Neural progenitor cell (in vitro differentiated cells): ENCODE data around the gene CHAC1. TPM values are rescaled to one million over a fixed set of nuclear protein-coding genes. Genes with fewer than 3 reads are reported as not detected.

Source experiments
- DNase-seq: peaks from one replicate; pipeline ENCODE4 v3.0.0-alpha.2; 2016; ENCODE audit warnings: low spot score
- H2AFZ ChIP-seq: fragments of 200-600 bp; sonication (generic); replicated peaks from 2 replicates; pipeline ENCODE4 v1.6.1; 2016; ENCODE audit warnings: antibody characterized with exemption
- H3F3A ChIP-seq: fragments of 200-600 bp; sonication (generic); 2 replicates; pipeline ENCODE4 v1.6.1; 2016; ENCODE audit warnings: antibody characterized with exemption, low read depth
- H3K27ac ChIP-seq: fragments of 200-600 bp; sonication (generic); 2 replicates; pipeline ENCODE4 v1.5.1; 2016; ENCODE audit warnings: mild to moderate bottlenecking
- H3K27me3 ChIP-seq: fragments of 200-600 bp; sonication (generic); 2 replicates; pipeline ENCODE4 v1.6.1; 2016; ENCODE audit warnings: mild to moderate bottlenecking, moderate library complexity
- H3K36me3 ChIP-seq: fragments of 200-600 bp; sonication (generic); 2 replicates; pipeline ENCODE4 v1.5.1; 2016
- H3K4me1 ChIP-seq: fragments of 200-600 bp; sonication (generic); 2 replicates; pipeline ENCODE4 v1.6.1; 2016; ENCODE audit warnings: mixed run types
- H3K4me2 ChIP-seq: fragments of 200-600 bp; sonication (generic); 2 replicates; pipeline ENCODE4 v1.6.1; 2016
- H3K4me3 ChIP-seq: fragments of 200-600 bp; sonication (generic); 2 replicates; pipeline ENCODE4 v1.5.1; 2016
- H3K79me2 ChIP-seq: fragments of 200-600 bp; sonication (generic); 2 replicates; pipeline ENCODE4 v1.6.1; 2016; ENCODE audit warnings: low read depth
- H3K9ac ChIP-seq: fragments of 200-600 bp; sonication (generic); 2 replicates; pipeline ENCODE4 v1.6.1; 2016
- H3K9me3 ChIP-seq: fragments of 200-600 bp; sonication (generic); 2 replicates; pipeline ENCODE4 v1.5.1; 2016; ENCODE audit warnings: low read depth
- H4K20me1 ChIP-seq: fragments of 200-600 bp; sonication (generic); 2 replicates; pipeline ENCODE4 v1.6.1; 2016; ENCODE audit warnings: low read depth
- H3K27ac Mint-ChIP-seq: 3 replicates; pipeline ENCODE4 v1.8.0; 2021; ENCODE audit warnings: mixed read lengths
- H3K27me3 Mint-ChIP-seq: 2 replicates; pipeline ENCODE4 v1.8.0; 2022; ENCODE audit warnings: low read depth, mild to moderate bottlenecking, inconsistent platforms, moderate library complexity, mixed read lengths; ENCODE audit not compliant: insufficient read depth
- H3K36me3 Mint-ChIP-seq: 3 replicates; pipeline ENCODE4 v1.8.0; 2021; ENCODE audit warnings: mixed read lengths
- H3K4me1 Mint-ChIP-seq: 3 replicates; pipeline ENCODE4 v1.8.0; 2021; ENCODE audit warnings: mixed read lengths
- H3K4me3 Mint-ChIP-seq: 3 replicates; pipeline ENCODE4 v1.8.0; 2021; ENCODE audit warnings: mild to moderate bottlenecking, moderate library complexity, mixed read lengths
- H3K9me3 Mint-ChIP-seq: 3 replicates; pipeline ENCODE4 v1.8.0; 2020; ENCODE audit warnings: mixed read lengths
- EZH2 ChIP-seq: fragments of 200-600 bp; sonication (generic); IDR thresholded peaks from 2 replicates; pipeline ENCODE4 v1.6.1; 2017; ENCODE audit warnings: antibody characterized with exemption, mild to moderate bottlenecking, moderate library complexity
- EZH2phosphoT487 ChIP-seq: fragments of 200-600 bp; sonication (generic); IDR thresholded peaks from 2 replicates; pipeline ENCODE4 v1.6.1; 2017; ENCODE audit warnings: antibody characterized with exemption
- total RNA-seq: library from RNA; depleted of rRNA; stranded (reverse); fragments of >200 nt; gene quantifications from 2 replicates; pipeline ENCODE4 v1.2.3, GENCODE V29; 2015; ENCODE audit warnings: low replicate concordance
- TF ChIP-seq, protein P1 (sequence below): fragments of 200-600 bp; sonication (generic); IDR thresholded peaks from 2 replicates; pipeline ENCODE4 v1.5.1; 2017; ENCODE audit warnings: antibody characterized with exemption, mild to moderate bottlenecking

CHAC1 gene
- total RNA-seq, 1 donor from 2014 or later: 2.4 TPM

DNA sequence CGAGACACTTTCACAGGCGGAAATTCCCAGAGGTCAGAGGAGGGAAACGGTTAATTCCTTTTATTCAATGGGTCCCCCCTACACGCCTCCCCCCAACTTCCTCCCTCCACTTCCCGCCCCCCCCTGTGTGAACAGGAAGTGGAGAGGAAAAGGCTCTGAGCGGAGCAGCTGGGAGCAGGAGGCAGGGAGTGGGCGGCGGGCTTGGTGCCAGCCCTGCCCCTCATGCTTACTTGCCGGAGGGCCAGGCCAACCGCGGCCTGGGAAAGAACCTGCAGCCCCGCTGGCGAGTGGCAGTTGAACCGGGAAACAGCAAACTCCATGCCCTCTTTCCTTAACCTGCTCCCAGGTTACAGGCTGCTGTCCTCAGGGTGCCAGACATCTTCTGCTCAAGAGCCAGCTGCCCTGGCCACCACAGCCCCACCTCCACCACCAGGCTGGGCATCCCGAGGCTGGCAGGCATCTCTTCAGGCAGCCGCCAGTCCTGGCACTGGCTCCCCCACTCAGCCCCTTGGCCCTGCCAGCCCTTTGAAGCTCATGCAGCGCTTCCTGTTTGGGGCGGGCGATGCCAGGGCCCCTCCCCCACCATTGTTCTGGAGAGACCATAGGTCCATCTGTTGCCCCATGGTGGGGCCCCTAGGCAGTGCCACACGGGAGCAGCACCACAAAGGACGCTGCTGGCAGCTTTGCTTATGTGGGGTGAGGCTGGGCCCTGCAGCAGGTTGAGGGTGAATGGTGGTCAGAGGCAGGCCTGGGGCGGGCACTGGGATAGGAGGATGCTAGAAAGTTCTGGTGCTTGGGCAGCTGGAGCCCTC, 46.1 kb upstream of the CHAC1 start:
- H3K4me3 ChIP-seq: peak overlapping the region; percentile 49
- H3K9me3 Mint-ChIP-seq: no peaks in the 10 kb centered on the region
- DNase-seq: no peak
- H4K20me1 ChIP-seq: peaks cover 42% of the 10 kb centered on the region
- H3K27ac Mint-ChIP-seq: no peak overlapping the region
- no peaks in the 10 kb centered on the region for H3K79me2 ChIP-seq
- peaks cover 22% of the 10 kb centered on the region for H3K4me1 Mint-ChIP-seq
- no peak overlapping the region for H3K27ac ChIP-seq
- no peaks in the 10 kb centered on the region for H3K36me3 ChIP-seq
- H3K27me3 Mint-ChIP-seq: peaks cover 8% of the 10 kb centered on the region
- peak overlapping the region; percentile 81 for H3K4me2 ChIP-seq
- TF ChIP-seq, protein P1, sequence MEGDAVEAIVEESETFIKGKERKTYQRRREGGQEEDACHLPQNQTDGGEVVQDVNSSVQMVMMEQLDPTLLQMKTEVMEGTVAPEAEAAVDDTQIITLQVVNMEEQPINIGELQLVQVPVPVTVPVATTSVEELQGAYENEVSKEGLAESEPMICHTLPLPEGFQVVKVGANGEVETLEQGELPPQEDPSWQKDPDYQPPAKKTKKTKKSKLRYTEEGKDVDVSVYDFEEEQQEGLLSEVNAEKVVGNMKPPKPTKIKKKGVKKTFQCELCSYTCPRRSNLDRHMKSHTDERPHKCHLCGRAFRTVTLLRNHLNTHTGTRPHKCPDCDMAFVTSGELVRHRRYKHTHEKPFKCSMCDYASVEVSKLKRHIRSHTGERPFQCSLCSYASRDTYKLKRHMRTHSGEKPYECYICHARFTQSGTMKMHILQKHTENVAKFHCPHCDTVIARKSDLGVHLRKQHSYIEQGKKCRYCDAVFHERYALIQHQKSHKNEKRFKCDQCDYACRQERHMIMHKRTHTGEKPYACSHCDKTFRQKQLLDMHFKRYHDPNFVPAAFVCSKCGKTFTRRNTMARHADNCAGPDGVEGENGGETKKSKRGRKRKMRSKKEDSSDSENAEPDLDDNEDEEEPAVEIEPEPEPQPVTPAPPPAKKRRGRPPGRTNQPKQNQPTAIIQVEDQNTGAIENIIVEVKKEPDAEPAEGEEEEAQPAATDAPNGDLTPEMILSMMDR: no peak
- TF ChIP-seq EZH2 (no peak), EZH2phosphoT487 (no peak)
- H3K36me3 Mint-ChIP-seq: peaks cover 7% of the 10 kb centered on the region
- H3F3A ChIP-seq: peaks cover 21% of the 10 kb centered on the region
- no peaks in the 10 kb centered on the region for H3K9me3 ChIP-seq
- no peak overlapping the region for H3K4me3 Mint-ChIP-seq
- no peak overlapping the region for H3K9ac ChIP-seq
- no peaks in the 10 kb centered on the region for H3K27me3 ChIP-seq
- H3K4me1 ChIP-seq: peaks cover 23% of the 10 kb centered on the region
- H2AFZ ChIP-seq: peak overlapping the region; percentile 45

- no peak overlapping the region for H3K27ac Mint-ChIP-seq
- Histone ChIP-seq H3K27ac (no peak overlapping the region), H3K79me2 (no peaks in the 10 kb centered on the region), H3F3A (peaks cover 21% of the 10 kb centered on the region), H2AFZ (no peak overlapping the region), H4K20me1 (peaks cover 39% of the 10 kb centered on the region), H3K4me2 (no peak overlapping the region), H3K27me3 (no peaks in the 10 kb centered on the region), H3K4me1 (peaks cover 23% of the 10 kb centered on the region), H3K36me3 (no peaks in the 10 kb centered on the region), H3K4me3 (no peak overlapping the region), H3K9ac (no peak overlapping the region), H3K9me3 (no peaks in the 10 kb centered on the region)
- peaks cover 22% of the 10 kb centered on the region for H3K4me1 Mint-ChIP-seq
- TF ChIP-seq, protein P1: no peak
- TF ChIP-seq EZH2: no peak
- no peak for TF ChIP-seq EZH2phosphoT487
- H3K4me3 Mint-ChIP-seq: no peak overlapping the region
- H3K27me3 Mint-ChIP-seq: peaks cover 8% of the 10 kb centered on the region
- H3K36me3 Mint-ChIP-seq: peaks cover 4% of the 10 kb centered on the region
- no peak for DNase-seq
- no peaks in the 10 kb centered on the region for H3K9me3 Mint-ChIP-seq
Measured at GRCh38 chr15:40908095-40908494, 45.2 kb upstream of the CHAC1 start.

GRCh38 chr15:40909662-40910630, 43.3 kb upstream of the CHAC1 start:
- H3K4me2 ChIP-seq: no peak overlapping the region
- DNase-seq: peak; percentile 51
- TF ChIP-seq EZH2: no peak
- TF ChIP-seq, protein P1: no peak
- no peak for TF ChIP-seq EZH2phosphoT487

More at GRCh38 chr15:40909662-40910630, 43.3 kb upstream of the CHAC1 start:
- peaks cover 24% of the 10 kb centered on the region for H4K20me1 ChIP-seq
- peaks cover 26% of the 10 kb centered on the region for H3K4me1 ChIP-seq
- peaks cover 13% of the 10 kb centered on the region for H3K27me3 Mint-ChIP-seq
- no peaks in the 10 kb centered on the region for H3K36me3 ChIP-seq
- peaks cover 22% of the 10 kb centered on the region for H3K4me1 Mint-ChIP-seq
- H3K79me2 ChIP-seq: no peaks in the 10 kb centered on the region
- no peak overlapping the region for H3K27ac ChIP-seq
- no peak overlapping the region for H2AFZ ChIP-seq
- H3K9me3 ChIP-seq: no peaks in the 10 kb centered on the region
- no peak overlapping the region for H3K4me3 ChIP-seq
- peaks cover 15% of the 10 kb centered on the region for H3F3A ChIP-seq
- H3K9me3 Mint-ChIP-seq: no peaks in the 10 kb centered on the region
- H3K36me3 Mint-ChIP-seq: no peaks in the 10 kb centered on the region
- peak overlapping the region; percentile 14 for H3K4me3 Mint-ChIP-seq
- peak overlapping the region; percentile 66 for H3K27ac Mint-ChIP-seq
- H3K9ac ChIP-seq: no peak overlapping the region
- no peaks in the 10 kb centered on the region for H3K27me3 ChIP-seq
